SH-SY5Y (cell line): ENCODE data around the gene RPIA.

Experiments used
- GATA2 ChIP-seq: IDR thresholded peaks from 2 replicates; pipeline ENCODE4 v1.6.1; 2011; ENCODE audit warnings: mild to moderate bottlenecking, low read depth, low read length
- GATA3 ChIP-seq: IDR thresholded peaks from 2 replicates; pipeline ENCODE4 v1.6.1; 2011; ENCODE audit warnings: low read depth, mild to moderate bottlenecking, low read length, moderate library complexity

RPIA gene

DNA sequence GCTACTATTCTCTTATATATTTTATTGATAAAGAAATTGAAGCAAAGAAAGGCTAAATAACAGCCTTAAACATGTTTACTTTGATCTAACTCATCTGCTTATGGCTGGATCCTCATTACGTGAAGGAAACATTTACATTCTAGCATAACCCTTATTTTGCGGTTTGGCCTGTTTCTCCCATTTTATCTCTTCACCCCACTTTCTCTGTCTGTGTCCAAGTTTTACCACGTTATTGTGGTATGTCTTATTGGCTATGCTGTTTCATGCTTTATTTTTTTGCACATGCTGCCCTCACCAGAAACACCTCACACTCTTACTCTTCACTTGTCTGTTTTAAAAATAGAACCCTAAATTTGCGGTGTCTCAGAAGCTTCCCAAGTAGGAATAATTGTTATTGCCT, 78.5 kb downstream of the RPIA start:
- TF ChIP-seq GATA2 (no peak), GATA3 (no peak)
